MCF 10A (cell line): Measurements from ENCODE around the gene CAMTA1. TPM values are rescaled to one million over a fixed set of nuclear protein-coding genes. Genes with fewer than 3 reads are reported as not detected.

Experiments
- BruUV-seq: library from RNA; stranded (reverse); fragments of 400-500 nt; replicated peaks from 2 replicates; lab custom pipeline; 2021; lab: Mats Ljungman, UMichigan
- CTCF ChIA-PET: fragments of 300-600 bp; sonication (Branson Sonifier 250); formaldehyde crosslinking; extraction: SDS; loops from one replicate; lab custom pipeline; 2021; ENCODE audit warnings: antibody characterized with exemption, inconsistent platforms; lab: Yijun Ruan, JAX
- POLR2A ChIA-PET: fragments of 300-600, 350-650 bp; sonication (Branson Sonifier 250); formaldehyde crosslinking; extraction: SDS; loops from one replicate; lab custom pipeline; 2020; ENCODE audit warnings: antibody characterized with exemption, inconsistent platforms; lab: Yijun Ruan, JAX
- DNase-seq: peaks from one replicate; pipeline ENCODE4 v3.0.0-alpha.2; 2018; ENCODE audit not compliant: unreplicated experiment
- H3K27ac Mint-ChIP-seq: one replicate; pipeline ENCODE4 v1.8.0; 2022; ENCODE audit warnings: mild to moderate bottlenecking, low read depth, mixed read lengths; ENCODE audit not compliant: unreplicated experiment
- H3K27me3 Mint-ChIP-seq: one replicate; pipeline ENCODE4 v1.8.0; 2022; ENCODE audit warnings: mixed read lengths; ENCODE audit not compliant: insufficient read depth, unreplicated experiment
- H3K36me3 Mint-ChIP-seq: one replicate; pipeline ENCODE4 v1.8.0; 2022; ENCODE audit warnings: mild to moderate bottlenecking, moderate library complexity, mixed read lengths; ENCODE audit not compliant: insufficient read depth, unreplicated experiment
- H3K4me1 Mint-ChIP-seq: one replicate; pipeline ENCODE4 v1.8.0; 2022; ENCODE audit warnings: mixed read lengths; ENCODE audit not compliant: insufficient read depth, unreplicated experiment
- H3K4me3 Mint-ChIP-seq: one replicate; pipeline ENCODE4 v1.8.0; 2022; ENCODE audit warnings: mild to moderate bottlenecking, moderate library complexity, mixed read lengths; ENCODE audit not compliant: unreplicated experiment
- H3K9me3 Mint-ChIP-seq: one replicate; pipeline ENCODE4 v1.8.0; 2022; ENCODE audit warnings: mixed read lengths; ENCODE audit not compliant: unreplicated experiment
- CTCF ChIP-seq: fragments of 200-600 bp; IDR thresholded peaks from one replicate; pipeline ENCODE4 v1.8.0; 2022; ENCODE audit warnings: antibody characterized with exemption, mild to moderate bottlenecking; ENCODE audit not compliant: unreplicated experiment
- intact Hi-C: fragments of 100-400 bp; cut with micrococcal nuclease; formaldehyde crosslinking; loops from 2 replicates; pipeline ENCODE4 v1.14.1; 2022
- total RNA-seq: library from RNA; stranded (reverse); gene quantifications from 2 replicates; pipeline ENCODE4 v1.2.3, GENCODE V29; 2022

Gene CAMTA1
- total RNA-seq, 1 experiment from 2014 or later: 74.1 TPM

- no peaks in the 10 kb centered on the region for H3K27me3 Mint-ChIP-seq
- no peak for DNase-seq
- peaks cover 14% of the 10 kb centered on the region for H3K9me3 Mint-ChIP-seq
- no peaks in the 10 kb centered on the region for H3K36me3 Mint-ChIP-seq
- ChIA-PET CTCF (interaction anchor here (0.6 kb wide), 1 partner anchor 253 kb away, joined by 3 read pairs; no protein-coding TSS in a partner anchor), POLR2A (interaction anchor here (1.3 kb wide), 1 partner anchor 14 kb away, joined by 3 read pairs; no protein-coding TSS in a partner anchor)
- no peak for TF ChIP-seq CTCF
- BruUV-seq: no TSS peak
- no peak overlapping the region for H3K27ac Mint-ChIP-seq
- H3K4me1 Mint-ChIP-seq: peaks cover 31% of the 10 kb centered on the region
- intact Hi-C loops: no loop called here
- no peak overlapping the region for H3K4me3 Mint-ChIP-seq
These were observed 501.8 kb downstream of the CAMTA1 start for GRCh38 chr1:7287013-7287412.

- no TSS peak for BruUV-seq
- Mint-ChIP-seq H3K9me3 (peaks cover 14% of the 10 kb centered on the region), H3K27me3 (no peaks in the 10 kb centered on the region), H3K27ac (no peak overlapping the region), H3K4me1 (peaks cover 11% of the 10 kb centered on the region), H3K4me3 (no peak overlapping the region), H3K36me3 (no peaks in the 10 kb centered on the region)
- TF ChIP-seq CTCF: no peak
- CTCF ChIA-PET: no interaction called here
- intact Hi-C loops: no loop called here
- DNase-seq: no peak
- POLR2A ChIA-PET: no interaction called here
These were observed 503.7 kb downstream of the CAMTA1 start for GRCh38 chr1:7288992-7289391.

GRCh38 chr1:7289694-7290093 lies 504.4 kb downstream of the CAMTA1 start:
- intact Hi-C loops: no loop called here
- Mint-ChIP-seq H3K27ac (no peak overlapping the region), H3K36me3 (no peaks in the 10 kb centered on the region), H3K4me1 (peaks cover 8% of the 10 kb centered on the region), H3K27me3 (no peaks in the 10 kb centered on the region), H3K4me3 (no peak overlapping the region), H3K9me3 (peaks cover 14% of the 10 kb centered on the region)
- ChIA-PET CTCF (no interaction called here), POLR2A (no interaction called here)
- DNase-seq: no peak
- BruUV-seq: no TSS peak
- TF ChIP-seq CTCF: no peak

GRCh38 chr1:7290971-7291970 lies 506.0 kb downstream of the CAMTA1 start:
- Mint-ChIP-seq H3K9me3 (peaks cover 16% of the 10 kb centered on the region), H3K4me3 (no peak overlapping the region), H3K36me3 (no peaks in the 10 kb centered on the region), H3K27me3 (no peaks in the 10 kb centered on the region), H3K4me1 (no peaks in the 10 kb centered on the region), H3K27ac (no peak overlapping the region)
- intact Hi-C loops: no loop called here
- ChIA-PET POLR2A (no interaction called here), CTCF (interaction anchor here (0.7 kb wide), 1 partner anchor 165 kb away, joined by 3 read pairs; no protein-coding TSS in a partner anchor)
- no peak for TF ChIP-seq CTCF
- DNase-seq: no peak
- no TSS peak for BruUV-seq
